GM12875 (cell line): Measurements from ENCODE around the gene ATOH8.
"Not testable (repeated sequence)": the region's sequence is repeated elsewhere in the genome, so short reads cannot be mapped to it uniquely, and the experiment has no call there.

Source experiments
- H3K4me3 ChIP-seq: one replicate; pipeline ENCODE4 v1.5.1; 2011; ENCODE audit warnings: low read depth, low read length, control low read depth
- TF ChIP-seq, protein P1 (sequence below): IDR thresholded peaks from 2 replicates; pipeline ENCODE4 v1.5.1; 2011; ENCODE audit warnings: low read depth, mild to moderate bottlenecking, control low read depth, inconsistent platforms, low read length, moderate library complexity, borderline replicate concordance; ENCODE audit not compliant: insufficient read depth

ATOH8 gene

GRCh38 chr2:85819811-85820510, 66.2 kb downstream of the ATOH8 start:
- H3K4me3 ChIP-seq = no peak overlapping the region
- TF ChIP-seq, protein P1, sequence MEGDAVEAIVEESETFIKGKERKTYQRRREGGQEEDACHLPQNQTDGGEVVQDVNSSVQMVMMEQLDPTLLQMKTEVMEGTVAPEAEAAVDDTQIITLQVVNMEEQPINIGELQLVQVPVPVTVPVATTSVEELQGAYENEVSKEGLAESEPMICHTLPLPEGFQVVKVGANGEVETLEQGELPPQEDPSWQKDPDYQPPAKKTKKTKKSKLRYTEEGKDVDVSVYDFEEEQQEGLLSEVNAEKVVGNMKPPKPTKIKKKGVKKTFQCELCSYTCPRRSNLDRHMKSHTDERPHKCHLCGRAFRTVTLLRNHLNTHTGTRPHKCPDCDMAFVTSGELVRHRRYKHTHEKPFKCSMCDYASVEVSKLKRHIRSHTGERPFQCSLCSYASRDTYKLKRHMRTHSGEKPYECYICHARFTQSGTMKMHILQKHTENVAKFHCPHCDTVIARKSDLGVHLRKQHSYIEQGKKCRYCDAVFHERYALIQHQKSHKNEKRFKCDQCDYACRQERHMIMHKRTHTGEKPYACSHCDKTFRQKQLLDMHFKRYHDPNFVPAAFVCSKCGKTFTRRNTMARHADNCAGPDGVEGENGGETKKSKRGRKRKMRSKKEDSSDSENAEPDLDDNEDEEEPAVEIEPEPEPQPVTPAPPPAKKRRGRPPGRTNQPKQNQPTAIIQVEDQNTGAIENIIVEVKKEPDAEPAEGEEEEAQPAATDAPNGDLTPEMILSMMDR = no peak

DNA sequence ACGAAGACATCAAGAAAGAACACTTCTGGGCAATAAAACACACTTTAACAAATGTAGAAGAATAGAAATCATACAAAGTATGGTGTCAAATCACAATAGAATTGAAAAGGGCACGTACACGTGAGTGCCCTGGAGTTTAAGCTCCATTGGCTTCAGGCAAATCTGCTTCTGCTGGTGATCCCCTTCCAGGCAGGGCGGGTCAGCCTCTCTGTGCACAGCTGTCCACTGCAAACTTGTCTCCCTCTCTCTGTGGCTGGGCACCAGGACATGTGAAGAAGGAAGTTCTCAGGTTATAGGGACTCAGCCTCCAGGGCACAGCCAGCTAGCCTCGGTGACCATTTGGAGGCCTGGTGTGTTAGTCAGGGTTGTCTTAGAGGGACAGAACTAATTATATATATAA, 69.0 kb downstream of the ATOH8 start:
- TF ChIP-seq, protein P1 = no peak
- H3K4me3 ChIP-seq = no peak overlapping the region

- TF ChIP-seq, protein P1 = no peak
- no peak overlapping the region for H3K4me3 ChIP-seq
Observed at GRCh38 chr2:85823951-85824350, 70.2 kb downstream of the ATOH8 start.

DNA sequence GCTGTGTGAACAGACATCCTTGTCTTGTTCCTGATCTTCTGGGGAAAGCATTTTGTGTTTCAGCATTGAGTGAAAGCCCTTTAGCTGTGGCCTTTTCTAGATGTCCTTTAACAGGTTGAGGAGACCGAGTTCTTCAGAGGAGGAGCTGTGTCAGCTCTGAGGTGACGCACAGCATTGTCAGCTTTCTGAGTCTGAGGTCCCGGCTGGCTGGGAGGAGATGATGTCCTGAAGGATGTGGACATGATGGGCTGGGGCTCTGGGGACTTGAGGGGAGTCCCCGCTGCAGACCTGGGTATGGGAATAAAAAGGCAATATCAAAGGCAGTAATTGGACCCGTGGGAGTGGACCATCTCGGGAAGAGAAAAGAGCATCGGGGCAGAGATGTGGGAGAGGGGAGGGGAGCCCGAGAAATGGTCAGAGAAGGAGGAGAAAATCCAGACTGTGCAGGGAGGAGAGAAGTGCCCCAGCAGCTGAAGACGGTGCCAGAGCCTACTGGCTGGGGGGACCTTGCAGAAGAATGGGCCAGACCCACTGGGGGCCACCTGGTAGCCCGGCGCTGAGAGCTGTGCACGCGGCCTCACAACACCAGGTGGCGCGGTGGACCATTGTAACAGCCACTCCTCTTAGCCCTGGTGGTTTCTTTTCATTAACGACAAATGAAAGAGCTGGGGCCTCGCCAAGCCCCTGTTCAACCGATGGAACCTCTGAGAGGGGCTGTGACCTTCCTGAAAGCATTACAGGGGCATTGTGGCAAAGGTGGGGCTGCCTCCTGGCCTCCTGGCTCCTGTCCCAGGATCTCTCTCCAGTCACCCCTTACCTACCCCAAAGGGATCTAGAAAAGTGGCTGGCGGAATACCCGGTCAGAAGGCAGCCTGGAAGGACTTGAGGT, 73.4 kb downstream of the ATOH8 start:
- H3K4me3 ChIP-seq = no peak overlapping the region

GRCh38 chr2:85827879-85828569, 74.2 kb downstream of the ATOH8 start:
- TF ChIP-seq, protein P1 = no peak
- H3K4me3 ChIP-seq = no peak overlapping the region

More for the DNA sequence above, 73.4 kb downstream of the ATOH8 start:
- TF ChIP-seq, protein P1 = peak; percentile 88

DNA sequence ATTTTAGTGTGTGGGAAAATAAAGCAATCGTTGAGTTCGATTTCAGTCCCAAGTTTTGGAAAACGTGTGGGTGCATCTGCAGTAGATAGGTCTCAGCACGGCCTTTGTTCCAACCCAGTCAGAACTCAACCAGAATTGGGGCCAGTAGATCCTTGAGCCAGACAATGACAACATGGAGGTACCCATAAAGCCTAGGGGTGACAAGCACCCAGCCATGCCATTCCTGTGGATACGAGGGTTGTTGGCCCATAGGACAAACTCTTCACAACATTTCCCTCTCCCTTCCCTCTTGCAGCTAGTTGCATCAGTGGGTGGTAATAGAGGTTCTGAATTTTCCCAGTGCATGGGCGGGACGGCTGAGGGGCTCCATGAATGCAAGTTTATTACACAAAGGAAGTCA, 74.9 kb downstream of the ATOH8 start:
- no peak overlapping the region for H3K4me3 ChIP-seq
- TF ChIP-seq, protein P1 = no peak

DNA sequence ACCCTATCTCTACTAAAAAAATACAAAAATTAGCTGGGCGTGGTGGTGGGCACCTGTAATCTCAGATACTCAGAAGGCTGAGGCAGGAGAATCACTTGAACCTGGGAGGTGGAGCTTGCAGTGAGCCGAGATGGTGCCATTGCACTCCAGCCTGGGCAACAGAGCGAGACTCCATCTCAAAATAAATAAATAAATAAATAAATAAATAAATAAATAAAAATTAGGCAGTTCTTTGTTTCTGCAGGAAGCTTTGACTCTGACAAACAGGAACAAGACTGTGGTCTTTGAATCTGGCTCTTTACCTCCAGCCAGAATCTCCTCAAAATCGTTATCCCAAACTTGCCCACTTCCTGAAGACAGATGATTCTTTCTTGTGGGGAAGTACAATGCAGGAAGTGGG, 75.6 kb downstream of the ATOH8 start:
- not testable (repeated sequence) for H3K4me3 ChIP-seq
